Suppressor macrophage treated with lipopolysaccharide for 1 hour (primary cell): ENCODE data around the gene CAPZA1.
"Not testable (repeated sequence)": the region's sequence is repeated elsewhere in the genome, so short reads cannot be mapped to it uniquely, and the experiment has no call there.

Source experiments
- DNase-seq, 3 donors: peaks; one replicate each; pipeline ENCODE4 v3.0.0-alpha.2; 2020 to 2022

The CAPZA1 gene

GRCh38 chr1:112619518-112620376 lies at the start of gene CAPZA1:
CAPZA1 (plus strand) TSS chr1:112619832; CDS start chr1:112619845, 13 bp downstream.
- peak; percentile 94 to 96 (median 96) for DNase-seq

GRCh38 chr1:112575154-112575804 lies 44.4 kb upstream of the CAPZA1 start:
- peak in 1 of 3 donors; percentile 4 for DNase-seq

GRCh38 chr1:112576240-112576639 lies 43.4 kb upstream of the CAPZA1 start:
- no peak for DNase-seq

GRCh38 chr1:112579801-112580510 lies 39.7 kb upstream of the CAPZA1 start:
- no peak for DNase-seq

- DNase-seq: no peak
These were observed 37.9 kb upstream of the CAPZA1 start for GRCh38 chr1:112581586-112582192.

- no peak for DNase-seq
These were observed 36.3 kb upstream of the CAPZA1 start for GRCh38 chr1:112583366-112583765.

GRCh38 chr1:112589766-112590165 lies 29.9 kb upstream of the CAPZA1 start:
- no peak for DNase-seq

GRCh38 chr1:112594208-112594876 lies 25.3 kb upstream of the CAPZA1 start:
- DNase-seq: no peak

- peak in 2 of 3 donors; percentile 30 to 48 for DNase-seq
These were observed 20.2 kb upstream of the CAPZA1 start for GRCh38 chr1:112599477-112599876.

GRCh38 chr1:112603012-112603411 lies 16.6 kb upstream of the CAPZA1 start:
- DNase-seq: no peak

GRCh38 chr1:112603541-112603940 lies 16.1 kb upstream of the CAPZA1 start:
- no peak for DNase-seq

- DNase-seq: no peak
These were observed 13.9 kb upstream of the CAPZA1 start for GRCh38 chr1:112605633-112606327.

GRCh38 chr1:112614460-112615065 lies 5.1 kb upstream of the CAPZA1 start:
- DNase-seq: peak; percentile 42 to 66 (median 65)

- DNase-seq: peak; percentile 25 to 47 (median 38)
These were observed 1.4 kb upstream of the CAPZA1 start for GRCh38 chr1:112618114-112618720.

GRCh38 chr1:112618721-112619517 lies 713 bp upstream of the CAPZA1 start, which contains the start of gene ST7L:
ST7L (minus strand) TSS chr1:112619141; CDS start chr1:112619113, 28 bp downstream.
- peak; percentile 69 to 82 (median 70) for DNase-seq

- no peak for DNase-seq
These were observed 704 bp downstream of the CAPZA1 start for GRCh38 chr1:112620377-112620695.

GRCh38 chr1:112624493-112624892 lies 4.9 kb downstream of the CAPZA1 start:
- not testable (repeated sequence) for DNase-seq

- DNase-seq: peak; percentile 48 to 59 (median 56)
These were observed 6.1 kb downstream of the CAPZA1 start for GRCh38 chr1:112625696-112626095.

- no peak for DNase-seq
These were observed 6.6 kb downstream of the CAPZA1 start for GRCh38 chr1:112626193-112626592.

GRCh38 chr1:112626887-112627286 lies 7.3 kb downstream of the CAPZA1 start:
- DNase-seq: no peak
